ENCODE measurements around the gene TYMS. TPM values are rescaled to one million over a fixed set of nuclear protein-coding genes. Genes with fewer than 3 reads are reported as not detected.

Gene TYMS
- total RNA-seq, 2 experiments from 2014 or later = 90.7 to 196 TPM

DNA sequence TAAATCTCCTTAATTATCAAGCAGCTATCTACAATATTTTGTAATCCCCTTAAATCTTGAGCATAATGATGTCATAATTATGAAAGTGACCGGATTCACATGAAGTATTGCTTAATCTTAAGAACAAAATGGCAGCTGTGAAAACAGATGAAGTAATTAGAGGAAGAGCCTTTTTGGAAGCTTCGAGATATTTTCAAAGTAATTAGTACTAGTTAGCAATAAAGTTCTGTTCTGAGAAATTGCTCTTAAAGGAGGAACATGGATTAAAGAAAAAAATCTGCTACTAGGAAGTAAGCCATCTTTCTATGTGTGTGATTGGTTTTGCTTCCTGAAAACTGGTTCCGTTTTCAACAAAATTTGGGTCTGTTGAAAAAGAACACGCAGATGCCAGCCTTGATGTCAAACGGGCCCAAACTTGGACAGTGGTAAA is 42.3 kb upstream of the TYMS start:
- Histone ChIP-seq H2AFZ (ENCODE audit: low read length) (no peak overlapping the region), H3K36me3 (ENCODE audit: insufficient read depth, low read length) (no peaks in the 10 kb centered on the region), H3K9me2 (ENCODE audit: insufficient read depth, low read length) (no peaks in the 10 kb centered on the region), H3K9me3 (ENCODE audit: low read length) (no peaks in the 10 kb centered on the region), H3K4me1 (ENCODE audit: insufficient read depth, low read length, poor library complexity, severe bottlenecking) (no peaks in the 10 kb centered on the region), H3K4me3 (ENCODE audit: low read depth, low read length, poor library complexity, severe bottlenecking) (no peak overlapping the region), H3K4me2 (ENCODE audit: low read length) (no peak overlapping the region), H3K79me2 (ENCODE audit: insufficient read depth, low read depth, low read length) (no peaks in the 10 kb centered on the region), H4K20me1 (ENCODE audit: insufficient read depth, low read length) (no peaks in the 10 kb centered on the region), H3K27ac (ENCODE audit: low read depth, low read length, poor library complexity, severe bottlenecking) (no peak overlapping the region)
- no TSS peak for BruUV-seq (replicated peaks)
- ChIA-PET POLR2A (no interaction called here), CTCF (ENCODE audit: unreplicated experiment) (no interaction called here)
- TF ChIP-seq EZH2phosphoT487 (IDR thresholded peaks at IDR 0.05; ENCODE audit: borderline replicate concordance, low read depth, low read length) = no peak
- TF ChIP-seq, protein P1, sequence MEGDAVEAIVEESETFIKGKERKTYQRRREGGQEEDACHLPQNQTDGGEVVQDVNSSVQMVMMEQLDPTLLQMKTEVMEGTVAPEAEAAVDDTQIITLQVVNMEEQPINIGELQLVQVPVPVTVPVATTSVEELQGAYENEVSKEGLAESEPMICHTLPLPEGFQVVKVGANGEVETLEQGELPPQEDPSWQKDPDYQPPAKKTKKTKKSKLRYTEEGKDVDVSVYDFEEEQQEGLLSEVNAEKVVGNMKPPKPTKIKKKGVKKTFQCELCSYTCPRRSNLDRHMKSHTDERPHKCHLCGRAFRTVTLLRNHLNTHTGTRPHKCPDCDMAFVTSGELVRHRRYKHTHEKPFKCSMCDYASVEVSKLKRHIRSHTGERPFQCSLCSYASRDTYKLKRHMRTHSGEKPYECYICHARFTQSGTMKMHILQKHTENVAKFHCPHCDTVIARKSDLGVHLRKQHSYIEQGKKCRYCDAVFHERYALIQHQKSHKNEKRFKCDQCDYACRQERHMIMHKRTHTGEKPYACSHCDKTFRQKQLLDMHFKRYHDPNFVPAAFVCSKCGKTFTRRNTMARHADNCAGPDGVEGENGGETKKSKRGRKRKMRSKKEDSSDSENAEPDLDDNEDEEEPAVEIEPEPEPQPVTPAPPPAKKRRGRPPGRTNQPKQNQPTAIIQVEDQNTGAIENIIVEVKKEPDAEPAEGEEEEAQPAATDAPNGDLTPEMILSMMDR (conservative IDR thresholded peaks at IDR 0.05; ENCODE audit: low read length) = no peak
- DNase-seq (ENCODE audit: low spot score) = no peak
- intact Hi-C loops (cut with micrococcal nuclease; ENCODE audit: unreplicated experiment) = no loop called here

DNA sequence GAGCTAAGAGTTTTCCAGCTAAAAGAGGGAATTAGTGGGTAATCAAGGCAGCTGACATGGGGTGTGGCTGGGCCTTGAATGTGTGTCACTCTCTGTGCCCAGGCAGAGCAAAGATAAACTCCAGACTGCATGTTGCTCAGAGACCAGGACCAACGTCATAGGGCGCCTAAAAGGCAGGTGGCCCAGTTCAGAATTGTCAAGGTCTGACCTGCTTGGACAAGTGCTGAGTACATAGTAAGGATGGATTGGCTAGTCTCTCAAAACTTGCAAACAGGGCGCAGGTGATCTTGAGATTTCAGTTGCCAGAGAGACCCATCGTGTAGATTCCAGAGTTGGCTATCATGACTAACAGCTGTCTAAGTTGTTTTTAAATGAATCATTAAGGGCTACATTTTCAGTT is 41.7 kb upstream of the TYMS start:
- no TSS peak for BruUV-seq (replicated peaks)

DNA sequence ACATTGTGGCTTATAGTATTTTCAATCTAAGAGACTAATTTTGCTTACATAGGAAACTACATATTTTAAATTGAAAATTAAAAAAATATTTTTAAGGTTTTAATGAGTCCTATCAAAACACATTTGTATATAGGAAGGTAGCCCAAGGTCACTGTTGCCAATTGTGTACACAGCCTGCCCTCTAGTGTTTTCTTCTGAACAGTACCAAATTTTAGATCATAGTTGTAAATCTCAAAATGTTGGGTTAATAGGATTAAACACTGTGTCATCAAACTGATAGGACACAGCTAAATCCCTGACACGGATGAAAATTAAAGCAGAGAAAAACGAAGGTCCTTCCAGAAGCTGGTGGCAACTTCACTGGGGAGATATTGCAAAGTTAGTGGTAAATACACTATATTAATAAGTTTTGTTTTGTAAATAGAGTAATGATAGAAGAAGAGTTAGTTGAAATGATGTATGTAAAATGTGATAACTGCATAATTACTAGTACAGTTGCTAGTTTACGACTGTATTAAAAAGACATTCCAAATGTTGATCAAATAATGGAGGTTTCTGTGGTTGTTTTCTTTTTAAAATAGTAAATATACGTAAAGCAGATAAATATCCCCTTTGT is 41.0 kb upstream of the TYMS start:
- no peaks in the 10 kb centered on the region for H3K36me3 ChIP-seq (ENCODE audit: insufficient read depth, low read length)
- H3K4me1 ChIP-seq (ENCODE audit: insufficient read depth, low read length, poor library complexity, severe bottlenecking) = no peaks in the 10 kb centered on the region
- H2AFZ ChIP-seq (ENCODE audit: low read length) = no peak overlapping the region
- H3K4me2 ChIP-seq (ENCODE audit: low read length) = no peak overlapping the region
- intact Hi-C loops (cut with micrococcal nuclease; ENCODE audit: unreplicated experiment) = no loop called here
- H4K20me1 ChIP-seq (ENCODE audit: insufficient read depth, low read length) = no peaks in the 10 kb centered on the region
- TF ChIP-seq EZH2phosphoT487 (IDR thresholded peaks at IDR 0.05; ENCODE audit: borderline replicate concordance, low read depth, low read length) = no peak
- TF ChIP-seq, protein P1 (conservative IDR thresholded peaks at IDR 0.05; ENCODE audit: low read length) = peak; percentile 88
- BruUV-seq (replicated peaks) = no TSS peak
- no peak overlapping the region for H3K4me3 ChIP-seq (ENCODE audit: low read depth, low read length, poor library complexity, severe bottlenecking)
- no peaks in the 10 kb centered on the region for H3K79me2 ChIP-seq (ENCODE audit: insufficient read depth, low read depth, low read length)
- H3K9me3 ChIP-seq (ENCODE audit: low read length) = no peaks in the 10 kb centered on the region
- no peak overlapping the region for H3K27ac ChIP-seq (ENCODE audit: low read depth, low read length, poor library complexity, severe bottlenecking)
- H3K9me2 ChIP-seq (ENCODE audit: insufficient read depth, low read length) = no peaks in the 10 kb centered on the region
- ChIA-PET POLR2A (no interaction called here), CTCF (ENCODE audit: unreplicated experiment) (no interaction called here)
- DNase-seq (ENCODE audit: low spot score) = peak; percentile 46

More for the DNA sequence above, 41.7 kb upstream of the TYMS start:
- Histone ChIP-seq H3K4me3 (ENCODE audit: low read depth, low read length, poor library complexity, severe bottlenecking) (no peak overlapping the region), H2AFZ (ENCODE audit: low read length) (no peak overlapping the region), H3K27ac (ENCODE audit: low read depth, low read length, poor library complexity, severe bottlenecking) (no peak overlapping the region), H3K9me3 (ENCODE audit: low read length) (no peaks in the 10 kb centered on the region), H3K79me2 (ENCODE audit: insufficient read depth, low read depth, low read length) (no peaks in the 10 kb centered on the region), H3K9me2 (ENCODE audit: insufficient read depth, low read length) (no peaks in the 10 kb centered on the region), H3K36me3 (ENCODE audit: insufficient read depth, low read length) (no peaks in the 10 kb centered on the region), H3K4me2 (ENCODE audit: low read length) (no peak overlapping the region), H3K4me1 (ENCODE audit: insufficient read depth, low read length, poor library complexity, severe bottlenecking) (no peaks in the 10 kb centered on the region), H4K20me1 (ENCODE audit: insufficient read depth, low read length) (no peaks in the 10 kb centered on the region)
- intact Hi-C loops (cut with micrococcal nuclease; ENCODE audit: unreplicated experiment) = no loop called here
- DNase-seq (ENCODE audit: low spot score) = no peak
- POLR2A ChIA-PET = no interaction called here
- CTCF ChIA-PET (ENCODE audit: unreplicated experiment) = no interaction called here
- TF ChIP-seq EZH2phosphoT487 (IDR thresholded peaks at IDR 0.05; ENCODE audit: borderline replicate concordance, low read depth, low read length) = no peak
- TF ChIP-seq, protein P1 (conservative IDR thresholded peaks at IDR 0.05; ENCODE audit: low read length) = no peak

All from OCI-LY7 (cell line).